COLO668 (cell line): ENCODE results near the gene NFE2L3.
"Not testable (repeated sequence)": the region's sequence is repeated elsewhere in the genome, so short reads cannot be mapped to it uniquely, and the experiment has no call there.

Source experiments
- DNase-seq: peaks from one replicate; lab custom pipeline; 2025; ENCODE audit not compliant: unreplicated experiment; lab: John Stamatoyannopoulos, UW

Gene NFE2L3

GRCh38 chr7:26145238-26145637, 6.8 kb upstream of the NFE2L3 start:
- DNase-seq: no peak

- DNase-seq: no peak
These were observed 5.0 kb upstream of the NFE2L3 start for GRCh38 chr7:26147030-26147429.

- DNase-seq: not testable (repeated sequence)
These were observed 4.2 kb upstream of the NFE2L3 start for GRCh38 chr7:26147646-26148306.

- DNase-seq: not testable (repeated sequence)
These were observed 3.7 kb upstream of the NFE2L3 start for GRCh38 chr7:26148307-26148700.

GRCh38 chr7:26149391-26149977, 2.5 kb upstream of the NFE2L3 start:
- no peak for DNase-seq

- DNase-seq: no peak
These were observed 902 bp upstream of the NFE2L3 start for GRCh38 chr7:26151096-26151495.

- DNase-seq: no peak
These were observed 397 bp upstream of the NFE2L3 start for GRCh38 chr7:26151650-26151952.

GRCh38 chr7:26152782-26153240, 813 bp downstream of the NFE2L3 start:
- not testable (repeated sequence) for DNase-seq

GRCh38 chr7:26153241-26153822, 1.3 kb downstream of the NFE2L3 start:
- no peak for DNase-seq

- no peak for DNase-seq
These were observed 2.1 kb downstream of the NFE2L3 start for GRCh38 chr7:26153823-26154783.

- no peak for DNase-seq
These were observed 3.8 kb downstream of the NFE2L3 start for GRCh38 chr7:26155531-26156375.

GRCh38 chr7:26156451-26157420, 4.7 kb downstream of the NFE2L3 start:
- no peak for DNase-seq

GRCh38 chr7:26157520-26158105, 5.6 kb downstream of the NFE2L3 start:
- no peak for DNase-seq

GRCh38 chr7:26159243-26159642, 7.2 kb downstream of the NFE2L3 start:
- DNase-seq: no peak

GRCh38 chr7:26160896-26161295, 8.9 kb downstream of the NFE2L3 start:
- DNase-seq: no peak

- DNase-seq: no peak
These were observed 10.4 kb downstream of the NFE2L3 start for GRCh38 chr7:26162431-26162830.

GRCh38 chr7:26163804-26164203, 11.8 kb downstream of the NFE2L3 start:
- not testable (repeated sequence) for DNase-seq

GRCh38 chr7:26165950-26166683, 14.1 kb downstream of the NFE2L3 start:
- DNase-seq: no peak
